ENCODE data around the gene SHROOM3. TPM values are rescaled to one million over a fixed set of nuclear protein-coding genes. Genes with fewer than 3 reads are reported as not detected.

Gene SHROOM3
- total RNA-seq, 1 donor from 2014 or later, result 6.9 TPM

GRCh38 chr4:76679691-76680090 is 244.7 kb downstream of the SHROOM3 start:
- H3K4me3 ChIP-seq, result no peak overlapping the region
- H3K9me3 ChIP-seq, result no peaks in the 10 kb centered on the region
- TF ChIP-seq, protein P1, sequence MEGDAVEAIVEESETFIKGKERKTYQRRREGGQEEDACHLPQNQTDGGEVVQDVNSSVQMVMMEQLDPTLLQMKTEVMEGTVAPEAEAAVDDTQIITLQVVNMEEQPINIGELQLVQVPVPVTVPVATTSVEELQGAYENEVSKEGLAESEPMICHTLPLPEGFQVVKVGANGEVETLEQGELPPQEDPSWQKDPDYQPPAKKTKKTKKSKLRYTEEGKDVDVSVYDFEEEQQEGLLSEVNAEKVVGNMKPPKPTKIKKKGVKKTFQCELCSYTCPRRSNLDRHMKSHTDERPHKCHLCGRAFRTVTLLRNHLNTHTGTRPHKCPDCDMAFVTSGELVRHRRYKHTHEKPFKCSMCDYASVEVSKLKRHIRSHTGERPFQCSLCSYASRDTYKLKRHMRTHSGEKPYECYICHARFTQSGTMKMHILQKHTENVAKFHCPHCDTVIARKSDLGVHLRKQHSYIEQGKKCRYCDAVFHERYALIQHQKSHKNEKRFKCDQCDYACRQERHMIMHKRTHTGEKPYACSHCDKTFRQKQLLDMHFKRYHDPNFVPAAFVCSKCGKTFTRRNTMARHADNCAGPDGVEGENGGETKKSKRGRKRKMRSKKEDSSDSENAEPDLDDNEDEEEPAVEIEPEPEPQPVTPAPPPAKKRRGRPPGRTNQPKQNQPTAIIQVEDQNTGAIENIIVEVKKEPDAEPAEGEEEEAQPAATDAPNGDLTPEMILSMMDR (IDR thresholded peaks at IDR 0.05), result no peak
- TF ChIP-seq POLR2AphosphoS5 (IDR thresholded peaks at IDR 0.05; ENCODE audit: insufficient read depth in 1 of 2, low read depth in 1 of 2) (no peak), POLR2A (IDR thresholded peaks at IDR 0.05) (no peak)
- no peaks in the 10 kb centered on the region for H3K27me3 ChIP-seq
- intact Hi-C loops (cut with DNase I), result no loop called here
- no peak for DNase-seq (ENCODE audit: extremely low spot score in 2 of 2)
- H3K4me1 ChIP-seq, result no peaks in the 10 kb centered on the region
- H3K27ac ChIP-seq, result no peak overlapping the region
- no peaks in the 10 kb centered on the region for H3K36me3 ChIP-seq

DNA sequence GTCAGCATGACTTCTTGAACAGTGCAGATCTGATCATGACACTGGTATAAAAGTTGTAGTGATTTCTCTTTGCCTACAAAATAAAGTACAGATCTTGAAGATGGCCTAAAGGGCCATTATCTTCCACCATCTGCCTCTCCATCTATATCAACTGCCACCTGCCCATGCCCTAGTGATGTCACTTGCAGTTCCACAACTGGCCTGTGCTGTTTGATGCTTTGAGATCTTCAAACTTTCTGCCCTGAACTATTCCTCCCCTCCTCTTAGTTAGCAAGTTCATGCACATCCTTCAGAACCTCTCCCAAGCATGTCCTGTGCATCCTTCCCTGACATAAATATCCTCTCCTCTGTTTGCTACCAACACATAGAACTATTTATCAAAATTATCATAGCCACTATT is 245.9 kb downstream of the SHROOM3 start:
- DNase-seq (ENCODE audit: extremely low spot score in 2 of 2), result no peak
- no peaks in the 10 kb centered on the region for H3K9me3 ChIP-seq
- no peaks in the 10 kb centered on the region for H3K4me1 ChIP-seq
- intact Hi-C loops (cut with DNase I), result no loop called here
- no peaks in the 10 kb centered on the region for H3K27me3 ChIP-seq
- no peak overlapping the region for H3K27ac ChIP-seq
- TF ChIP-seq POLR2A (IDR thresholded peaks at IDR 0.05) (no peak), POLR2AphosphoS5 (IDR thresholded peaks at IDR 0.05; ENCODE audit: insufficient read depth in 1 of 2, low read depth in 1 of 2) (no peak)
- TF ChIP-seq, protein P1 (IDR thresholded peaks at IDR 0.05), result no peak
- H3K36me3 ChIP-seq, result no peaks in the 10 kb centered on the region
- no peak overlapping the region for H3K4me3 ChIP-seq

DNA sequence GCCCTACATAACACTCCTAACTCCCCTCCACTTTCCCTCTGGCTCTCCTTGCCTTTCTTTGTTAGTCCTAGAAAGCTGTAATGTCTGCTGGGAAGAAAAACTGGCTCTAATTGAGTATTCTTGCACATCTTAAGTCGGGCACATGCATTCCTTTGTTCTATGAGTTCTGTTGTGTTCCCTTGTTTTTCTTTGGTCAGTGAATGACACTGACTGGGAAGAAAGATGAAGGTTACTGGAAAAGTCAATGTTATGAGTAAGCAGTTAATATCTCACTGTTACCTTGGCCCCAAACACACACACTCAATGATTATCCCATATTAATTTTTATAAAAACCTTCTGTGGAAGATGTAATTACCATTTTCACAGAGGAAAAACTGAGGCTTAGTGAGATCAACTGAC is 247.0 kb downstream of the SHROOM3 start:
- no peak overlapping the region for H3K27ac ChIP-seq
- intact Hi-C loops (cut with DNase I), result no loop called here
- TF ChIP-seq POLR2A (IDR thresholded peaks at IDR 0.05) (no peak), POLR2AphosphoS5 (IDR thresholded peaks at IDR 0.05; ENCODE audit: insufficient read depth in 1 of 2, low read depth in 1 of 2) (no peak)
- TF ChIP-seq, protein P1 (IDR thresholded peaks at IDR 0.05), result no peak
- no peaks in the 10 kb centered on the region for H3K4me1 ChIP-seq
- no peaks in the 10 kb centered on the region for H3K27me3 ChIP-seq
- no peaks in the 10 kb centered on the region for H3K9me3 ChIP-seq
- H3K4me3 ChIP-seq, result no peak overlapping the region
- no peak for DNase-seq (ENCODE audit: extremely low spot score in 2 of 2)
- no peaks in the 10 kb centered on the region for H3K36me3 ChIP-seq

DNA sequence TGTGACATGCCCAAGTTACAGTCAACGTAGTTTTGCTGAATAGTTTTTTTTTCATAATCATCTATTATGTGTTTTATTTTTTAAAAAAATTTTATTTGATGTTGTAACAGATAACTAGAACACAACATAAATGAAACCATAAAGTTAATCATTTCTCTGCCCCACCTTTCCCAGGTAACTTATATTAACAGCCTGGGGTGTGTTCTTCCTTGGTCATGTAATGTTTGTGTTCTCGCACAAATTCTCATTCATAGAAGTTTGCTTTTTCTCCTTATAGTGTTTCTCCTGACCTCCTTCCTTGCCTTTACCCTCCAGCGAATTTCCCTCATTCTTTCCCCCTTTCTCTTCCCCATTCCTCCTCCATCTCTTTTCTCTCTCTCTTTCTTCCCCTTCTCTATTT is 248.1 kb downstream of the SHROOM3 start:
- TF ChIP-seq POLR2A (IDR thresholded peaks at IDR 0.05) (no peak), POLR2AphosphoS5 (IDR thresholded peaks at IDR 0.05; ENCODE audit: insufficient read depth in 1 of 2, low read depth in 1 of 2) (no peak)
- TF ChIP-seq, protein P1 (IDR thresholded peaks at IDR 0.05), result no peak
- H3K27ac ChIP-seq, result no peak overlapping the region
- intact Hi-C loops (cut with DNase I), result no loop called here
- H3K36me3 ChIP-seq, result no peaks in the 10 kb centered on the region
- H3K27me3 ChIP-seq, result no peaks in the 10 kb centered on the region
- no peaks in the 10 kb centered on the region for H3K9me3 ChIP-seq
- no peaks in the 10 kb centered on the region for H3K4me1 ChIP-seq
- H3K4me3 ChIP-seq, result no peak overlapping the region
- no peak for DNase-seq (ENCODE audit: extremely low spot score in 2 of 2)

DNA sequence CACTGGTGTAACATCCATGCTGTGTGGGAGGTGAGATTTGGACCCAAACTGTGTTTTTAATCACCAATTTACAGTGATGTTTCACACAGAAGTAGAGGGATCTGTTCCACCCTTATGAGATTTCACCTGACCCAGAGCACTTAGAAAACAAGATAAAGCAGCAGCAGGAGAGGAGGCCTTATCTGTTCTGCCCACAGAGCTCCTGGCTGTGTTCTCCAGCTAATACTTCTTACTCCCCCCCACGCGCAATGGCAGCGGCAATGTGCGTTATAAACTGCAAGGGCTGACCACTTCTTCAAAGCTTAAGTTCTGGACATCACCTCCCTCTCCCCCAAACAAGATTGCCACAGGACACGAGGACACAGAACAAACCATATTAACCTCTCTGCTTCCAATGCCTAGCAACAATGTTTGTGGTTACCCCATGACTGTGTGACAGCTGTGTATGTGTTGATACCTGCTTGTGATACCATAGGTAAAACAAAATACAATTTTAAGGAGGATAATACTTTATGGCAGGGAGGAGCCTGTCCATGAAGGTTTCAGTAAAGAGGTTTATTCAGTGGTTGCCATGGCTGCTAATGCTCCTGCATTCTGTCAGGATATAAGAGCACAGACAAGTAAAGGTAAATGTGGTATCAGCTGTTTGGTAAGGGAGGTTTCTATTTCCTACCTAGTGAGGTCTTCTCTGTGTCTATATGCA is 252.9 kb downstream of the SHROOM3 start:
- Histone ChIP-seq H3K36me3 (no peaks in the 10 kb centered on the region), H3K4me1 (peaks cover 21% of the 10 kb centered on the region), H3K9me3 (no peaks in the 10 kb centered on the region), H3K27ac (no peak overlapping the region), H3K4me3 (no peak overlapping the region), H3K27me3 (no peaks in the 10 kb centered on the region)
- intact Hi-C loops (cut with DNase I), result no loop called here
- no peak for DNase-seq (ENCODE audit: extremely low spot score in 2 of 2)
- TF ChIP-seq, protein P1 (IDR thresholded peaks at IDR 0.05), result no peak
- TF ChIP-seq POLR2AphosphoS5 (IDR thresholded peaks at IDR 0.05; ENCODE audit: insufficient read depth in 1 of 2, low read depth in 1 of 2) (no peak), POLR2A (IDR thresholded peaks at IDR 0.05) (no peak)
